GM12878 (cell line): ENCODE results near the gene ADAMTS14. TPM values are rescaled to one million over a fixed set of nuclear protein-coding genes. Genes with fewer than 3 reads are reported as not detected.

Source experiments
- ATAC-seq: fragments of 200-7000 bp; cut with Tn5 transposase; 3 replicates; pipeline ENCODE4 v1.9.1; 2020; ENCODE audit warnings: mild to moderate bottlenecking, moderate library complexity
- BruUV-seq: library from RNA; stranded (reverse); fragments of 400-500 nt; replicated peaks from 2 replicates; lab custom pipeline; 2021; lab: Mats Ljungman, UMichigan
- CTCF ChIA-PET: fragments of 300-600 bp; sonication (Branson Sonifier 250); formaldehyde crosslinking; extraction: SDS; loops from one replicate; lab custom pipeline; 2021; ENCODE audit warnings: inconsistent platforms; lab: Yijun Ruan, JAX
- POLR2A ChIA-PET: fragments of 350-600 bp; formaldehyde crosslinking; extraction: SDS; loops from one replicate; lab custom pipeline; 2021; ENCODE audit warnings: inconsistent platforms; lab: Charles Lee
- RAD21 ChIA-PET: fragments of 300-600 bp; sonication (Branson Sonifier 250); formaldehyde crosslinking; loops from one replicate; lab custom pipeline; 2023; ENCODE audit warnings: antibody characterized with exemption; ENCODE audit not compliant: unreplicated experiment; lab: Charles Lee
- SMC1A ChIA-PET: fragments of 300-600 bp; sonication (Branson Sonifier 250); formaldehyde crosslinking; loops from one replicate; lab custom pipeline; 2023; ENCODE audit not compliant: unreplicated experiment, uncharacterized antibody; lab: Charles Lee
- DNase-seq: peaks from one replicate; pipeline ENCODE4 v3.0.0-alpha.2; 2011; ENCODE audit warnings: low read depth, low spot score
- FAIRE-seq: peaks from 3 replicates; lab custom pipeline; 2011; peaks lifted over from hg19 to GRCh38; lab: Jason Lieb, UNC
- H2AFZ ChIP-seq: 2 replicates; pipeline ENCODE4 v1.6.0; 2011; ENCODE audit warnings: low read depth, low read length, control low read depth; ENCODE audit not compliant: control insufficient read depth
- H3K27ac ChIP-seq: 2 replicates; pipeline ENCODE4 v1.5.1; 2011; ENCODE audit warnings: control low read depth; ENCODE audit not compliant: control insufficient read depth, insufficient read depth
- H3K27me3 ChIP-seq, 2 experiments: replicated peaks in 1 of 2; 2 replicates each; pipeline versions ENCODE4 v1.6.0 to v1.6.1; 2011; ENCODE audit warnings: low read length in 1 of 2; ENCODE audit not compliant: control insufficient read depth in 2 of 2, insufficient read depth in 2 of 2
- H3K36me3 ChIP-seq, 2 experiments: 2 replicates each; pipeline ENCODE4 v1.5.1; 2011; ENCODE audit warnings: low read length in 1 of 2; ENCODE audit not compliant: control insufficient read depth in 2 of 2, insufficient read depth in 2 of 2
- H3K4me1 ChIP-seq: 2 replicates; pipeline ENCODE4 v1.6.1; 2011; ENCODE audit warnings: mild to moderate bottlenecking, low read length, moderate library complexity, mixed read lengths; ENCODE audit not compliant: control insufficient read depth, insufficient read depth
- H3K4me2 ChIP-seq: 2 replicates; pipeline ENCODE4 v1.6.0; 2011; ENCODE audit warnings: control low read depth; ENCODE audit not compliant: control insufficient read depth, insufficient read depth
- H3K4me3 ChIP-seq: fragments of 200-600 bp; sonication (generic); 2 replicates; pipeline ENCODE4 v1.5.1; 2016
- H3K79me2 ChIP-seq: 2 replicates; pipeline ENCODE4 v1.6.0; 2011; ENCODE audit warnings: low read length; ENCODE audit not compliant: control insufficient read depth, insufficient read depth
- H3K9ac ChIP-seq: 2 replicates; pipeline ENCODE4 v1.8.0; 2011; ENCODE audit warnings: low read length, control low read depth, mixed read lengths; ENCODE audit not compliant: control insufficient read depth, insufficient read depth
- H3K9me3 ChIP-seq: replicated peaks from 3 replicates; pipeline ENCODE4 v1.5.1; 2011; ENCODE audit warnings: mild to moderate bottlenecking, low read length; ENCODE audit not compliant: control insufficient read depth, insufficient read depth
- H4K20me1 ChIP-seq: 2 replicates; pipeline ENCODE4 v1.6.0; 2011; ENCODE audit not compliant: control insufficient read depth, insufficient read depth
- FOS ChIP-seq: IDR thresholded peaks from 3 replicates; pipeline ENCODE4 v1.6.1; 2011; ENCODE audit warnings: borderline replicate concordance; ENCODE audit not compliant: insufficient read length; ENCODE audit errors: extremely low read depth
- MTA2 ChIP-seq: fragments of 450-650 bp; IDR thresholded peaks from 2 replicates; pipeline ENCODE4 v1.6.1; 2016; ENCODE audit warnings: low read depth, mild to moderate bottlenecking, moderate library complexity
- MTA3 ChIP-seq: IDR thresholded peaks from 2 replicates; pipeline ENCODE4 v1.6.1; 2012; ENCODE audit warnings: low read length, inconsistent platforms, borderline replicate concordance
- NKRF ChIP-seq: fragments of 450-650 bp; conservative IDR thresholded peaks from 2 replicates; pipeline ENCODE4 v1.6.1; 2017; ENCODE audit warnings: mild to moderate bottlenecking, moderate library complexity
- SMAD5 ChIP-seq: IDR thresholded peaks from 2 replicates; pipeline ENCODE4 v1.6.1; 2016; ENCODE audit warnings: antibody characterized with exemption, low read depth
- WGBS: methylation state at CpG from one replicate; pipeline ENCODE4 v1.1.6; 2016; ENCODE audit warnings: low lambda C conversion rate; ENCODE audit not compliant: insufficient replicate concordance, insufficient coverage; ENCODE audit errors: missing lambda C conversion rate; 5-methylcytosine and 5-hydroxymethylcytosine counted together
- in situ Hi-C: fragments of 300-500 bp; cut with MboI; formaldehyde crosslinking; loops from 9 replicates; pipeline ENCODE4 v1.14.3; 2018; ENCODE audit warnings: mixed read lengths
- intact Hi-C: fragments of 100-400 bp; cut with micrococcal nuclease; formaldehyde crosslinking; loops from one replicate; pipeline ENCODE4 v1.14.2; 2022; ENCODE audit not compliant: unreplicated experiment
- polyA plus RNA-seq, 11 experiments: library from polyadenylated mRNA; depleted of rRNA in 4 of 11; unstranded in 6 of 11; stranded (reverse) in 5 of 11; fragments of >200 nt; fragmentation: Nextera tagmentation in 4 of 11; fragmentation: Illumina TruSeq in 1 of 11; extraction: Ambion mirVana in 4 of 11; extraction: Trizol in 1 of 11; gene quantifications; 1 replicate in 1 of 11; 2 replicates in 10 of 11; pipeline versions ENCODE4 v1.2.1 to v1.2.3, GENCODE V29; 2011 to 2016; ENCODE audit warnings: inconsistent platforms in 2 of 11, missing spikeins in 2 of 11, low read depth in 1 of 11
- total RNA-seq, 4 experiments: library from RNA; depleted of rRNA in 3 of 4; stranded (reverse); fragments of >200 nt in 3 of 4; fragmentation: Illumina TruSeq in 1 of 4; extraction: Trizol in 1 of 4; gene quantifications; 2 replicates each; pipeline versions ENCODE4 v1.2.1 to v1.2.3, GENCODE V29; 2013 to 2021
- TF ChIP-seq, protein P1 (sequence below): fragments of 450-650 bp; IDR thresholded peaks from 2 replicates; pipeline ENCODE4 v1.6.1; 2017; ENCODE audit warnings: low read depth, mild to moderate bottlenecking, moderate library complexity

Gene ADAMTS14
- total and polyA plus RNA-seq, 10 of the 15 experiments (the other 5 are each of a cell fraction or from before 2014, with no cell fraction given): 0.03 to 0.05 TPM; not detected in 8

DNA sequence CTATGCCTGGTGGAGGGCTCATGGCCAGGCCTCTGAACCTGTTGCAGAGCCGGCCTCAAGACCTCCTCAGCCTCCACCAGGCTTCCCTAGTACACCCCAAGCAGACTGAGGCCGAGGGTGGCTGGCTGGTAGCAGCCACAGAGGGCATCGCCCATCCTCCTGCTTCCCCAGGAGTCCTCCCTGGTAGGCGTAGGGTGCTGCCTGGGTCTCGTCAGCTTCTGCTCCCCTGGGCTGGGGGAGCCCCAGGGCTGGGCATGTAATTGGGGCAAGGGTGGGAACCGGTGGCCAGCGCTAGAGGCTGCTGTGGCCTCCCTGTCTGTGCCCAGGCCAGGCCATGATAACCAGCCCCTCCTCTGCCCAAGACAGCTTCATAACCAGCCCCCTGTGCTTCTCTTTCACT lies 80.3 kb downstream of the ADAMTS14 start:
- Histone ChIP-seq H2AFZ (no peak overlapping the region), H3K27ac (no peak overlapping the region), H3K9ac (no peak overlapping the region), H3K4me2 (no peak overlapping the region), H3K4me1 (no peaks in the 10 kb centered on the region), H3K9me3 (no peaks in the 10 kb centered on the region), H3K4me3 (no peak overlapping the region), H3K36me3 (no peaks in the 10 kb centered on the region), H4K20me1 (no peaks in the 10 kb centered on the region)
- 42% methylated on average over 7 of the region's 7 CpGs for WGBS
- FAIRE-seq (no peak), DNase-seq (no peak), ATAC-seq (no peak)
- no TSS peak for BruUV-seq
- ChIA-PET SMC1A (no interaction called here), CTCF (interaction anchor here (2.7 to 3.4 kb wide), 2 partner anchors 202 to 291 kb away, joined by 13 to 24 read pairs; no protein-coding TSS in a partner anchor), POLR2A (no interaction called here)
- intact Hi-C loops: no loop called here
- in situ Hi-C loops: no loop called here
- TF ChIP-seq SMAD5: no peak
- no peak for TF ChIP-seq NKRF
- TF ChIP-seq, protein P1, sequence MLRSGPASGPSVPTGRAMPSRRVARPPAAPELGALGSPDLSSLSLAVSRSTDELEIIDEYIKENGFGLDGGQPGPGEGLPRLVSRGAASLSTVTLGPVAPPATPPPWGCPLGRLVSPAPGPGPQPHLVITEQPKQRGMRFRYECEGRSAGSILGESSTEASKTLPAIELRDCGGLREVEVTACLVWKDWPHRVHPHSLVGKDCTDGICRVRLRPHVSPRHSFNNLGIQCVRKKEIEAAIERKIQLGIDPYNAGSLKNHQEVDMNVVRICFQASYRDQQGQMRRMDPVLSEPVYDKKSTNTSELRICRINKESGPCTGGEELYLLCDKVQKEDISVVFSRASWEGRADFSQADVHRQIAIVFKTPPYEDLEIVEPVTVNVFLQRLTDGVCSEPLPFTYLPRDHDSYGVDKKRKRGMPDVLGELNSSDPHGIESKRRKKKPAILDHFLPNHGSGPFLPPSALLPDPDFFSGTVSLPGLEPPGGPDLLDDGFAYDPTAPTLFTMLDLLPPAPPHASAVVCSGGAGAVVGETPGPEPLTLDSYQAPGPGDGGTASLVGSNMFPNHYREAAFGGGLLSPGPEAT: no peak
- no peak for TF ChIP-seq MTA2
- no peak for TF ChIP-seq FOS
- no peak for TF ChIP-seq MTA3
- TF ChIP-seq, all 136 proteins: peak for 0
- Histone ChIP-seq H3K27me3 (no peaks in the 10 kb centered on the region; a peak in 1 of 4 replicates), H3K79me2 (no peaks in the 10 kb centered on the region)
- RAD21 ChIA-PET: interaction anchor here (1.1 to 2.1 kb wide), 2 partner anchors 194 to 204 kb away, joined by 3 to 6 read pairs; no protein-coding TSS in a partner anchor
